NCI-H748 (cell line): ENCODE results near the gene CYP2A13.
A peak's percentile ranks its signal among the peaks of the same experiment; 100 is the strongest.
"Not testable (repeated sequence)": the region's sequence is repeated elsewhere in the genome, so short reads cannot be mapped to it uniquely, and the experiment has no call there.

Experiments
- DNase-seq: peaks from one replicate; lab custom pipeline; 2025; ENCODE audit not compliant: unreplicated experiment; lab: John Stamatoyannopoulos, UW

CYP2A13 gene

GRCh38 chr19:41088151-41088550 lies at the start of gene CYP2A13:
TSS of gene CYP2A13 (plus strand) at chr19:41088451. CDS start at chr19:41088472, 21 bp downstream.
- DNase-seq: no peak

GRCh38 chr19:41039806-41040205 lies 48.4 kb upstream of the CYP2A13 start:
- DNase-seq: no peak

- DNase-seq: not testable (repeated sequence)
These were observed 43.2 kb upstream of the CYP2A13 start for GRCh38 chr19:41045095-41045494.

GRCh38 chr19:41050426-41050825 lies 37.8 kb upstream of the CYP2A13 start:
- DNase-seq: no peak

GRCh38 chr19:41052162-41052561 lies 36.1 kb upstream of the CYP2A13 start:
- DNase-seq: not testable (repeated sequence)

- DNase-seq: not testable (repeated sequence)
These were observed 34.9 kb upstream of the CYP2A13 start for GRCh38 chr19:41053331-41053730.

- DNase-seq: no peak
These were observed 23.2 kb upstream of the CYP2A13 start for GRCh38 chr19:41064974-41065569.

- DNase-seq: no peak
These were observed 12.0 kb upstream of the CYP2A13 start for GRCh38 chr19:41076286-41076685.

GRCh38 chr19:41083516-41083915 lies 4.7 kb upstream of the CYP2A13 start:
- no peak for DNase-seq

- no peak for DNase-seq
These were observed 2.4 kb upstream of the CYP2A13 start for GRCh38 chr19:41085748-41086415.

GRCh38 chr19:41089959-41090358 lies 1.7 kb downstream of the CYP2A13 start:
- no peak for DNase-seq

- no peak for DNase-seq
These were observed 7.5 kb downstream of the CYP2A13 start for GRCh38 chr19:41095703-41096102.

- peak; percentile 17 for DNase-seq
These were observed 8.1 kb downstream of the CYP2A13 start for GRCh38 chr19:41096353-41096752.

- no peak for DNase-seq
These were observed 9.1 kb downstream of the CYP2A13 start for GRCh38 chr19:41097302-41097701.

- no peak for DNase-seq
These were observed 10.5 kb downstream of the CYP2A13 start for GRCh38 chr19:41098762-41099161.

- DNase-seq: not testable (repeated sequence)
These were observed 14.0 kb downstream of the CYP2A13 start for GRCh38 chr19:41102210-41102609.

- DNase-seq: no peak
These were observed 17.9 kb downstream of the CYP2A13 start for GRCh38 chr19:41106177-41106576.

GRCh38 chr19:41111296-41111695 lies 23.0 kb downstream of the CYP2A13 start:
- no peak for DNase-seq

GRCh38 chr19:41111750-41112295 lies 23.6 kb downstream of the CYP2A13 start:
- no peak for DNase-seq

GRCh38 chr19:41112728-41113290 lies 24.6 kb downstream of the CYP2A13 start:
- DNase-seq: no peak

GRCh38 chr19:41114132-41114531 lies 25.9 kb downstream of the CYP2A13 start, which contains the start of gene CYP2F1:
TSS of gene CYP2F1 (plus strand) at chr19:41114432. CDS start at chr19:41116189, 1,757 bp downstream.
- DNase-seq: no peak

- DNase-seq: no peak
These were observed 28.0 kb downstream of the CYP2A13 start for GRCh38 chr19:41116261-41116660.
